Lower lobe of right lung (tissue), 2 donors: Measurements from ENCODE around the gene KIF3A. TPM values are rescaled to one million over a fixed set of nuclear protein-coding genes. Genes with fewer than 3 reads are reported as not detected.

ENCODE experiments used
- ATAC-seq, 2 donors: fragments of 200-7000 bp; cut with Tn5 transposase; one replicate each; pipeline ENCODE4 v1.9.1; 2020 to 2022; ENCODE audit warnings: mild to moderate bottlenecking in 2 of 2, moderate library complexity in 2 of 2
- DNase-seq: peaks from one replicate; pipeline ENCODE4 v3.0.0-alpha.2; 2020
- H3K27ac ChIP-seq: fragments of 200-600 bp; one replicate; pipeline ENCODE4 v1.8.0; 2022
- H3K27me3 ChIP-seq: fragments of 200-600 bp; one replicate; pipeline ENCODE4 v1.8.0; 2022; ENCODE audit warnings: low read depth
- H3K36me3 ChIP-seq: fragments of 200-600 bp; one replicate; pipeline ENCODE4 v1.8.0; 2022; ENCODE audit warnings: mild to moderate bottlenecking
- H3K4me1 ChIP-seq: fragments of 200-600 bp; one replicate; pipeline ENCODE4 v1.8.0; 2022
- H3K4me3 ChIP-seq: fragments of 200-600 bp; one replicate; pipeline ENCODE4 v1.8.0; 2022; ENCODE audit warnings: mild to moderate bottlenecking
- H3K9me3 ChIP-seq: fragments of 200-600 bp; one replicate; pipeline ENCODE4 v1.8.0; 2022
- CTCF ChIP-seq: fragments of 200-600 bp; IDR thresholded peaks from one replicate; pipeline ENCODE4 v1.8.0; 2022; ENCODE audit warnings: antibody characterized with exemption, mild to moderate bottlenecking
- intact Hi-C: fragments of 100-400 bp; cut with DNase I; formaldehyde crosslinking; loops from one replicate; pipeline ENCODE4 v1.11.0; 2022
- total RNA-seq: library from RNA; stranded (reverse); fragmentation: NEBNext Ultra II Directional; extraction: Animal tissue kit (Norgen Biotek cat#: 25700); gene quantifications from one replicate; pipeline ENCODE4 v1.2.1, GENCODE V29; 2021
- donor health status: DM: no; HTN: yes; CAD: no; lungs with severe emphysema.

The KIF3A gene
- total RNA-seq, 1 donor from 2014 or later = 10.8 TPM

- no peak for TF ChIP-seq CTCF
- no peak overlapping the region for H3K27ac ChIP-seq
- no peaks in the 10 kb centered on the region for H3K9me3 ChIP-seq
- no peaks in the 10 kb centered on the region for H3K36me3 ChIP-seq
- DNase-seq (no peak), ATAC-seq (no peak)
- no peak overlapping the region for H3K4me3 ChIP-seq
- no peaks in the 10 kb centered on the region for H3K4me1 ChIP-seq
- no peaks in the 10 kb centered on the region for H3K27me3 ChIP-seq
- intact Hi-C loops = no loop called here
These were observed 72.6 kb downstream of the KIF3A start for GRCh38 chr5:132664696-132665209.

- no peak overlapping the region for H3K4me3 ChIP-seq
- no peak overlapping the region for H3K27ac ChIP-seq
- no peak for TF ChIP-seq CTCF
- intact Hi-C loops = no loop called here
- no peaks in the 10 kb centered on the region for H3K9me3 ChIP-seq
- H3K4me1 ChIP-seq = no peaks in the 10 kb centered on the region
- ATAC-seq = no peak
- no peak for DNase-seq
- no peaks in the 10 kb centered on the region for H3K36me3 ChIP-seq
- no peaks in the 10 kb centered on the region for H3K27me3 ChIP-seq
These were observed 73.3 kb downstream of the KIF3A start for GRCh38 chr5:132663771-132664695.

GRCh38 chr5:132662925-132663770 lies 74.2 kb downstream of the KIF3A start:
- no peaks in the 10 kb centered on the region for H3K36me3 ChIP-seq
- H3K4me1 ChIP-seq = no peaks in the 10 kb centered on the region
- ATAC-seq = peak in 1 of 2 donors; percentile 30
- intact Hi-C loops = no loop called here
- H3K4me3 ChIP-seq = no peak overlapping the region
- H3K9me3 ChIP-seq = no peaks in the 10 kb centered on the region
- no peaks in the 10 kb centered on the region for H3K27me3 ChIP-seq
- TF ChIP-seq CTCF = no peak
- DNase-seq = no peak
- no peak overlapping the region for H3K27ac ChIP-seq

GRCh38 chr5:132662004-132662401 lies 75.3 kb downstream of the KIF3A start:
- no peaks in the 10 kb centered on the region for H3K9me3 ChIP-seq
- intact Hi-C loops = no loop called here
- no peaks in the 10 kb centered on the region for H3K4me1 ChIP-seq
- H3K27me3 ChIP-seq = peaks cover 4% of the 10 kb centered on the region
- ATAC-seq (no peak), DNase-seq (no peak)
- H3K36me3 ChIP-seq = no peaks in the 10 kb centered on the region
- no peak overlapping the region for H3K27ac ChIP-seq
- H3K4me3 ChIP-seq = no peak overlapping the region
- no peak for TF ChIP-seq CTCF

GRCh38 chr5:132661231-132662003 lies 75.9 kb downstream of the KIF3A start:
- Histone ChIP-seq H3K36me3 (no peaks in the 10 kb centered on the region), H3K9me3 (no peaks in the 10 kb centered on the region), H3K27me3 (peaks cover 10% of the 10 kb centered on the region), H3K27ac (no peak overlapping the region), H3K4me1 (peaks cover 5% of the 10 kb centered on the region), H3K4me3 (no peak overlapping the region)
- ATAC-seq = no peak
- intact Hi-C loops = no loop called here
- no peak for TF ChIP-seq CTCF
- DNase-seq = no peak
